K562 (cell line): Measurements from ENCODE around the gene PPIL1. TPM values are rescaled to one million over a fixed set of nuclear protein-coding genes. Genes with fewer than 3 reads are reported as not detected.

Experiments used
- CBX1 ChIP-seq: sonication (generic); IDR thresholded peaks from 2 replicates; pipeline ENCODE4 v1.6.1; 2016; ENCODE audit warnings: antibody characterized with exemption, low read depth, mild to moderate bottlenecking
- LCOR ChIP-seq: sonication (generic); formaldehyde crosslinking; IDR thresholded peaks from 2 replicates; pipeline ENCODE4 v1.8.0; 2022; ENCODE audit warnings: mild to moderate bottlenecking, missing genetic modification reagents
- RAD21 ChIP-seq, 2 experiments: fragments of 250-450 bp in 1 of 2; fragments of 450-650 bp in 1 of 2; sonication (Bioruptor Pico) in 1 of 2; formaldehyde crosslinking in 1 of 2; IDR thresholded peaks in 1 of 2; conservative IDR thresholded peaks in 1 of 2; 2 replicates each; pipeline versions ENCODE4 v1.4.0 to v1.8.0; 2020 to 2022; ENCODE audit warnings: mild to moderate bottlenecking in 2 of 2, moderate library complexity in 1 of 2
- polyA plus RNA-seq, 8 experiments: library from polyadenylated mRNA; depleted of rRNA in 4 of 8; stranded (reverse) in 5 of 8; unstranded in 3 of 8; fragments of >200 nt; fragmentation: Nextera tagmentation in 2 of 8; fragmentation: Illumina TruSeq in 1 of 8; extraction: Ambion mirVana in 2 of 8; extraction: Trizol in 1 of 8; gene quantifications; 2 replicates each; pipeline versions ENCODE4 v1.2.1 to v1.2.3, GENCODE V29; 2011 to 2014; ENCODE audit warnings: inconsistent platforms in 1 of 8, missing spikeins in 1 of 8
- total RNA-seq, 7 experiments: library from RNA; depleted of rRNA in 6 of 7; stranded (reverse); fragments of >200 nt in 6 of 7; fragmentation: Illumina TruSeq in 2 of 7; extraction: Trizol in 2 of 7; gene quantifications; 2 replicates each; pipeline versions ENCODE4 v1.2.1 to v1.2.3, GENCODE V29; 2011 to 2021; ENCODE audit warnings: low replicate concordance in 1 of 7
- TF ChIP-seq, protein P1 (sequence below): fragments of 450-650 bp; IDR thresholded peaks from 2 replicates; pipeline ENCODE4 v1.6.1; 2017; ENCODE audit warnings: antibody characterized with exemption, mild to moderate bottlenecking
- TF ChIP-seq, protein P2 (sequence below): fragments of 200-600 bp; sonication (generic); IDR thresholded peaks from one replicate; pipeline ENCODE4 v1.6.1; 2012; ENCODE audit warnings: mild to moderate bottlenecking, low read depth, low read length, inconsistent platforms
- TF ChIP-seq, protein P3 (sequence below): fragments of 250-450 bp; sonication (Bioruptor Pico); IDR thresholded peaks from 2 replicates; pipeline ENCODE4 v1.8.0; 2021; ENCODE audit warnings: borderline replicate concordance, mild to moderate bottlenecking, moderate library complexity; ENCODE audit not compliant: poor library complexity, severe bottlenecking

The PPIL1 gene
- total and polyA plus RNA-seq, 9 of the 15 experiments (the other 6 are each of a cell fraction or from before 2014, with no cell fraction given), result 65.8 to 205 (median 130) TPM

DNA sequence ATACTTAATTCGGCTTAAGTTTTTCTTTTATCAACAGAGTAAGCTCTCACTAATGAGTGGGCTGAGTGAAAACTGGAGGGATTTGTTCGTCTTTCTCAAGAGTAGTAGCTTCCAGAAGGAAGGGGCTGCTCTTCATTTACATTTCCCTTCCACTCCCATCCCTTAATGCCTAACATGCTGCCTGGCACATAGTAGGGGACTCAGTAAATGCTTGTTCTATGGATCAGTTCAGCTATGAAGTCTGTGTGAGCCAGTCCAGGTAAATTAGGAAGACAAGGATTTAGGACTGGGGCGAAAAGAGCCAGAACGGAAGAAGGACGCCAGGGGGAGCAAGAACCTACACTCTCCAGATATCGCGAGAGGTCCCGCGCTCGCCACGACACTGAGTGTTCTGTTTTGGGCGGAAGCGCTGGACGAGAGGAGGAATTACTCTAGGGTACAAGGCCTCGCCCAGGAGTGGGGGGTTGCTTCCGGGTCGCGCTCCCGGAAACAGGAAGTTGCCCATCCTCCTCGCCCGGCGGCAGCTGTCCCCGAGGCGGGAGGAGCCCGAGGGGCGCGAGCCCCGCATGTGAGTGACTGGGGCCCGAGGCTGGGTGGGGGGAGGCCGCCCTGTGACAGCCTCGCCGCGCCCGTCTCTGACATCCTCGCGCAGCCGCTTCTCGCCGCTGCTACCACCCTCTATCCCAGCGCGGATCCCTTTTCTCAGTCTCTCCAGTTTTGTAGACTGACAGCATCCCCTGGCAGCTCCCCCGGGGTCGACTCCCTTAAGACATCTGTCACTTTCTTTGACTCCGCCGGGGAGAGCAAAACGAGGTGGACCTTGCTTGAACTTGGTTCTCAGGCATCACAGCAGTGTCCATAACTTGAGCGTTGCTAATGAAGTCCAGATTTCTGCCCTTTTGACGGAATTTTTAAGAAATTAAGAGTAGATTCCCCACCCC lies 11.1 kb upstream of the PPIL1 start, which contains the start of gene C6orf89 (continued):
- TF ChIP-seq, protein P1, sequence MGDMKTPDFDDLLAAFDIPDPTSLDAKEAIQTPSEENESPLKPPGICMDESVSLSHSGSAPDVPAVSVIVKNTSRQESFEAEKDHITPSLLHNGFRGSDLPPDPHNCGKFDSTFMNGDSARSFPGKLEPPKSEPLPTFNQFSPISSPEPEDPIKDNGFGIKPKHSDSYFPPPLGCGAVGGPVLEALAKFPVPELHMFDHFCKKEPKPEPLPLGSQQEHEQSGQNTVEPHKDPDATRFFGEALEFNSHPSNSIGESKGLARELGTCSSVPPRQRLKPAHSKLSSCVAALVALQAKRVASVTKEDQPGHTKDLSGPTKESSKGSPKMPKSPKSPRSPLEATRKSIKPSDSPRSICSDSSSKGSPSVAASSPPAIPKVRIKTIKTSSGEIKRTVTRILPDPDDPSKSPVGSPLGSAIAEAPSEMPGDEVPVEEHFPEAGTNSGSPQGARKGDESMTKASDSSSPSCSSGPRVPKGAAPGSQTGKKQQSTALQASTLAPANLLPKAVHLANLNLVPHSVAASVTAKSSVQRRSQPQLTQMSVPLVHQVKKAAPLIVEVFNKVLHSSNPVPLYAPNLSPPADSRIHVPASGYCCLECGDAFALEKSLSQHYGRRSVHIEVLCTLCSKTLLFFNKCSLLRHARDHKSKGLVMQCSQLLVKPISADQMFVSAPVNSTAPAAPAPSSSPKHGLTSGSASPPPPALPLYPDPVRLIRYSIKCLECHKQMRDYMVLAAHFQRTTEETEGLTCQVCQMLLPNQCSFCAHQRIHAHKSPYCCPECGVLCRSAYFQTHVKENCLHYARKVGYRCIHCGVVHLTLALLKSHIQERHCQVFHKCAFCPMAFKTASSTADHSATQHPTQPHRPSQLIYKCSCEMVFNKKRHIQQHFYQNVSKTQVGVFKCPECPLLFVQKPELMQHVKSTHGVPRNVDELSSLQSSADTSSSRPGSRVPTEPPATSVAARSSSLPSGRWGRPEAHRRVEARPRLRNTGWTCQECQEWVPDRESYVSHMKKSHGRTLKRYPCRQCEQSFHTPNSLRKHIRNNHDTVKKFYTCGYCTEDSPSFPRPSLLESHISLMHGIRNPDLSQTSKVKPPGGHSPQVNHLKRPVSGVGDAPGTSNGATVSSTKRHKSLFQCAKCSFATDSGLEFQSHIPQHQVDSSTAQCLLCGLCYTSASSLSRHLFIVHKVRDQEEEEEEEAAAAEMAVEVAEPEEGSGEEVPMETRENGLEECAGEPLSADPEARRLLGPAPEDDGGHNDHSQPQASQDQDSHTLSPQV, result peak; percentile 60
- TF ChIP-seq, protein P2, sequence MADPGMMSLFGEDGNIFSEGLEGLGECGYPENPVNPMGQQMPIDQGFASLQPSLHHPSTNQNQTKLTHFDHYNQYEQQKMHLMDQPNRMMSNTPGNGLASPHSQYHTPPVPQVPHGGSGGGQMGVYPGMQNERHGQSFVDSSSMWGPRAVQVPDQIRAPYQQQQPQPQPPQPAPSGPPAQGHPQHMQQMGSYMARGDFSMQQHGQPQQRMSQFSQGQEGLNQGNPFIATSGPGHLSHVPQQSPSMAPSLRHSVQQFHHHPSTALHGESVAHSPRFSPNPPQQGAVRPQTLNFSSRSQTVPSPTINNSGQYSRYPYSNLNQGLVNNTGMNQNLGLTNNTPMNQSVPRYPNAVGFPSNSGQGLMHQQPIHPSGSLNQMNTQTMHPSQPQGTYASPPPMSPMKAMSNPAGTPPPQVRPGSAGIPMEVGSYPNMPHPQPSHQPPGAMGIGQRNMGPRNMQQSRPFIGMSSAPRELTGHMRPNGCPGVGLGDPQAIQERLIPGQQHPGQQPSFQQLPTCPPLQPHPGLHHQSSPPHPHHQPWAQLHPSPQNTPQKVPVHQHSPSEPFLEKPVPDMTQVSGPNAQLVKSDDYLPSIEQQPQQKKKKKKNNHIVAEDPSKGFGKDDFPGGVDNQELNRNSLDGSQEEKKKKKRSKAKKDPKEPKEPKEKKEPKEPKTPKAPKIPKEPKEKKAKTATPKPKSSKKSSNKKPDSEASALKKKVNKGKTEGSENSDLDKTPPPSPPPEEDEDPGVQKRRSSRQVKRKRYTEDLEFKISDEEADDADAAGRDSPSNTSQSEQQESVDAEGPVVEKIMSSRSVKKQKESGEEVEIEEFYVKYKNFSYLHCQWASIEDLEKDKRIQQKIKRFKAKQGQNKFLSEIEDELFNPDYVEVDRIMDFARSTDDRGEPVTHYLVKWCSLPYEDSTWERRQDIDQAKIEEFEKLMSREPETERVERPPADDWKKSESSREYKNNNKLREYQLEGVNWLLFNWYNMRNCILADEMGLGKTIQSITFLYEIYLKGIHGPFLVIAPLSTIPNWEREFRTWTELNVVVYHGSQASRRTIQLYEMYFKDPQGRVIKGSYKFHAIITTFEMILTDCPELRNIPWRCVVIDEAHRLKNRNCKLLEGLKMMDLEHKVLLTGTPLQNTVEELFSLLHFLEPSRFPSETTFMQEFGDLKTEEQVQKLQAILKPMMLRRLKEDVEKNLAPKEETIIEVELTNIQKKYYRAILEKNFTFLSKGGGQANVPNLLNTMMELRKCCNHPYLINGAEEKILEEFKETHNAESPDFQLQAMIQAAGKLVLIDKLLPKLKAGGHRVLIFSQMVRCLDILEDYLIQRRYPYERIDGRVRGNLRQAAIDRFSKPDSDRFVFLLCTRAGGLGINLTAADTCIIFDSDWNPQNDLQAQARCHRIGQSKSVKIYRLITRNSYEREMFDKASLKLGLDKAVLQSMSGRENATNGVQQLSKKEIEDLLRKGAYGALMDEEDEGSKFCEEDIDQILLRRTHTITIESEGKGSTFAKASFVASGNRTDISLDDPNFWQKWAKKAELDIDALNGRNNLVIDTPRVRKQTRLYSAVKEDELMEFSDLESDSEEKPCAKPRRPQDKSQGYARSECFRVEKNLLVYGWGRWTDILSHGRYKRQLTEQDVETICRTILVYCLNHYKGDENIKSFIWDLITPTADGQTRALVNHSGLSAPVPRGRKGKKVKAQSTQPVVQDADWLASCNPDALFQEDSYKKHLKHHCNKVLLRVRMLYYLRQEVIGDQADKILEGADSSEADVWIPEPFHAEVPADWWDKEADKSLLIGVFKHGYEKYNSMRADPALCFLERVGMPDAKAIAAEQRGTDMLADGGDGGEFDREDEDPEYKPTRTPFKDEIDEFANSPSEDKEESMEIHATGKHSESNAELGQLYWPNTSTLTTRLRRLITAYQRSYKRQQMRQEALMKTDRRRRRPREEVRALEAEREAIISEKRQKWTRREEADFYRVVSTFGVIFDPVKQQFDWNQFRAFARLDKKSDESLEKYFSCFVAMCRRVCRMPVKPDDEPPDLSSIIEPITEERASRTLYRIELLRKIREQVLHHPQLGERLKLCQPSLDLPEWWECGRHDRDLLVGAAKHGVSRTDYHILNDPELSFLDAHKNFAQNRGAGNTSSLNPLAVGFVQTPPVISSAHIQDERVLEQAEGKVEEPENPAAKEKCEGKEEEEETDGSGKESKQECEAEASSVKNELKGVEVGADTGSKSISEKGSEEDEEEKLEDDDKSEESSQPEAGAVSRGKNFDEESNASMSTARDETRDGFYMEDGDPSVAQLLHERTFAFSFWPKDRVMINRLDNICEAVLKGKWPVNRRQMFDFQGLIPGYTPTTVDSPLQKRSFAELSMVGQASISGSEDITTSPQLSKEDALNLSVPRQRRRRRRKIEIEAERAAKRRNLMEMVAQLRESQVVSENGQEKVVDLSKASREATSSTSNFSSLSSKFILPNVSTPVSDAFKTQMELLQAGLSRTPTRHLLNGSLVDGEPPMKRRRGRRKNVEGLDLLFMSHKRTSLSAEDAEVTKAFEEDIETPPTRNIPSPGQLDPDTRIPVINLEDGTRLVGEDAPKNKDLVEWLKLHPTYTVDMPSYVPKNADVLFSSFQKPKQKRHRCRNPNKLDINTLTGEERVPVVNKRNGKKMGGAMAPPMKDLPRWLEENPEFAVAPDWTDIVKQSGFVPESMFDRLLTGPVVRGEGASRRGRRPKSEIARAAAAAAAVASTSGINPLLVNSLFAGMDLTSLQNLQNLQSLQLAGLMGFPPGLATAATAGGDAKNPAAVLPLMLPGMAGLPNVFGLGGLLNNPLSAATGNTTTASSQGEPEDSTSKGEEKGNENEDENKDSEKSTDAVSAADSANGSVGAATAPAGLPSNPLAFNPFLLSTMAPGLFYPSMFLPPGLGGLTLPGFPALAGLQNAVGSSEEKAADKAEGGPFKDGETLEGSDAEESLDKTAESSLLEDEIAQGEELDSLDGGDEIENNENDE, result no peak
- TF ChIP-seq RAD21 (CRISPR knock-in tag; conservative IDR thresholded peaks at IDR 0.05 in 1 of 2, IDR thresholded peaks at IDR 0.05 in 1 of 2) (peak; percentile 66 to 69), LCOR (CRISPR knock-in tag) (peak; percentile 96), CBX1 (peak; percentile 82)
- TF ChIP-seq, protein P3, sequence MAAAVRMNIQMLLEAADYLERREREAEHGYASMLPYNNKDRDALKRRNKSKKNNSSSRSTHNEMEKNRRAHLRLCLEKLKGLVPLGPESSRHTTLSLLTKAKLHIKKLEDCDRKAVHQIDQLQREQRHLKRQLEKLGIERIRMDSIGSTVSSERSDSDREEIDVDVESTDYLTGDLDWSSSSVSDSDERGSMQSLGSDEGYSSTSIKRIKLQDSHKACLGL (CRISPR knock-in tag), result no peak
